ENCODE measurements around the gene CRAMP1.
"Not testable (repeated sequence)": the region's sequence is repeated elsewhere in the genome, so short reads cannot be mapped to it uniquely, and the experiment has no call there.

CRAMP1 gene

GRCh38 chr16:1709356-1709755 lies 97.2 kb downstream of the CRAMP1 start:
- no peak for DNase-seq (ENCODE audit: low read depth in 3 of 3, low spot score in 1 of 3)

DNA sequence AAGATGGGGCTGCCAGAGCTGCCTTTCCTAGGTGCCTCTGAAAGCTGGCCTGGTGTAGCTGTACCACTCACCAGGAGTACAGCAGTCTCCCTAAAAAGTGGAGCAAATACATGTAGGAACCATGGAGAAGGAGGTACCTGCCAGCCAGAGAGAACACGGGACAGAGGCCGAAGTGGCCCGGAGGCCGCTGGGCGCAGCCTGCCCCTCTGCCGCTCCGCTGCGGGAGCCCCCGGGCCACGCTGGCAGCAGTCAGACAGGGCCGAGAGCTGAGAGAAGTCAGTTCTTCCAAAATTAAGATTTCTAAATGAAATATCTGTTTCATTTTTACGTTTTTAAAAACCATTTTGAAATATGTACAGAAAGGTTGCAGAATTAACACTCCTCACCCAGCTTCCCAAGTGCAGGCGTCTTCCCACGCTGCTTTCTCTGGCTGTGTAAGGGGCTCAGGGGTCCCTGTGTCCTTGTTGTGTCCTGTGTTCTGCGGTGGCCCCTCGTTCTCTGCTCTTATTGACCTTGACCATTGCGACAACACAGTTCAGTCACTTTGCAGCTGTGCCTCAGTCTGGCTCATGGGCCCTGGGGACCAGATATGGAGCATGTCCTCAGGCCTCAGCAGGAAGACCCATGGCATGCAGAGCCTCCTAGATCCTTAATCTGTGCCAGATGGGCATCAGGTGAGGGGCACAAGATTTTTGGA lies 98.8 kb downstream of the CRAMP1 start:
- no peak for DNase-seq (ENCODE audit: low read depth in 3 of 3, low spot score in 1 of 3)

DNA sequence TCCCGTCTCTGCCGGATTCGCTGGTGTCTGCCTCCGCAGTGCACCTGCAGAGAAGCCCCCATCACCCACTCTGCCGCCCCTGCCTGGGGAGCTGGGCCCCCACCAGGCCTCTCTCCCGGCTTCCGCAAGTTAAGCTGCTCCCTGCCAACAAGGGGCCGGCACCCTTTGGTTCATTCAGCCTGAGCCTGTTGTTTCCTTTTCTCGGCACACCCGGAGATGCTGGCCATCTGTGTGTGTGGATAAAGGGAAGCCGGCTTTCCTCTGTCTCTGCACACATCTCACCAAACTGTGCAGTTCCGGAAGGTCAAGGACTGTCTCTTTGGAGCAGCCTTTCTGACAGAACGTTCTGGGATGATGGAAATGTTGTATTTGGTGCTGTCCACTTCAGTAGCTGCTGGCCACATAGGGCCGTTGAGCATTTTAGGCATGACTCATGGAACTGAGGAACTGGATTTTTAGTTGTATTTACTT lies 100.7 kb downstream of the CRAMP1 start:
- DNase-seq (ENCODE audit: low read depth in 3 of 3, low spot score in 1 of 3) = no peak

GRCh38 chr16:1713331-1713730 lies 101.2 kb downstream of the CRAMP1 start:
- DNase-seq (ENCODE audit: low read depth in 3 of 3, low spot score in 1 of 3) = no peak

GRCh38 chr16:1713933-1714332 lies 101.8 kb downstream of the CRAMP1 start:
- DNase-seq (ENCODE audit: low read depth in 3 of 3, low spot score in 1 of 3) = no peak

- DNase-seq (ENCODE audit: low read depth in 3 of 3, low spot score in 1 of 3) = no peak
These were observed 103.1 kb downstream of the CRAMP1 start for GRCh38 chr16:1715220-1715619.

DNA sequence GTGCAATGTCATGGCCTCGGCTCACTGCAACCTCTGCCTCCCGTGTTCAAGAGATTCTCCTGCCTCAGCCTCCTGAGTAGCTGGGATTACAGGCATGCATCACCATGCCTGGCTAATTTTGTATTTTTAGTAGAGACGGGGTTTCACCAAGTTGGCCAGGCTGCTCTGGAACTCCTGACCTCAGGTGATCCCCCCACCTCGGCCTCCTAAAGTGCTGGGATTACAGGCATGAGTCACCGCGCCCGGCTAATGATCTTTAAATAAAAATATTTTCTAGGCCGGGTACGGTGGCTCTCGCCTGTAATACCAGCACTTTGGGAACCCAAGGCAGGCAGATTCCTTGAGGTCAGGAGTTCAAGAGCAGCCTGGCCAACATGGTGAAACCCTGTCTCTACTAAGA lies 106.1 kb downstream of the CRAMP1 start:
- DNase-seq (ENCODE audit: low read depth in 3 of 3, low spot score in 1 of 3) = not testable (repeated sequence)

DNA sequence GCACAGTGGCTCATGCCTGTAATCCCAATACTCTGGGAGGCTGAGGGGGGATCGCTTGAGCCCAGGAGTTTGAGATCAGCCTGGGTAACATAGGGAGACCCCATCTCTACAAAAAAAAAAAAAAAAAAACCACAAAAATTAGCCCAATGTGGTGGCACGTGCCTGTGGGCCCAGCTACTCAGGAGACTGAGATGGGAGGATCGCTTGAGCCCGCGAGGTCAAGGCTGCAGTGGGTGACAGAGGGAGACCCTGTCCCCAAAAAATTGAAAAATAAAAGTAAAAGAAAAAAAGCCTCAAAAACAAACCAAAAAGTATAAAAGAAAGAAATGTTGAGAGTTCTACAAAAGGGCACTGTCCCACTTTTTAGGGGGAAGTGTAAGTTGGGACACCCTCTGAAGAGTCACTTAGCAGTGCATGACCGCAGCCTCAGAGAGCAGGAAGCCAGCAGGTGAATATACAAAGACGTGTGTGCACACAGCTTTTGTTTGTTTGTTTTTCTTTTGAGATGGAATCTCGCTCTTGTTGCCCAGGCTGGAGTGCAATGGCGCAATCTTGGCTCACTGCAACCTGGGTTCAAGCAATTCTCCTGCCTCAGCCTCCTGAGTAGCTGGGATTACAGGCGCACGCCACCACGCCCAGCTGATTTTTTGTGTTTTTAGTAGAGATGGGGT lies 107.5 kb downstream of the CRAMP1 start:
- not testable (repeated sequence) for DNase-seq (ENCODE audit: low read depth in 3 of 3, low spot score in 1 of 3)

DNA sequence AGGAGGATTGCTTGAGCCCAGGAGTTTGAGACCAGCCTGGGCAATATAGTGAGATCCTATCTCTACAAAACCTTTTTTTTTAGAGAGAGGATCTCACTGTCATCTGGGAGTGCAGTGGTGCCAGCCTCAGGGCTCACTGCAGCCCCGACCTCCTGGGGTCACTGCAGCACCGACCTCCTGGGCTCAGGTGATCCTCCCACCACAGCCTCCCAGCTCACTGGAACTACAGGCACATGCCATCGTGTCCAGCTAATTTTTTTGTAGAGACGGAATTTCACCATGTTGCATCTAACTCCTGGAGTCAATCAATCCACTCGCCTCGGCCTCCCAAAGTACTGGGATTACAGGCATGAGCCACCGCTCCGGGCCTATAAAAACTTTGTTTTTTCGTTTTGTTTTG lies 109.2 kb downstream of the CRAMP1 start:
- DNase-seq (ENCODE audit: low read depth in 3 of 3, low spot score in 1 of 3) = no peak

- DNase-seq (ENCODE audit: low read depth in 3 of 3, low spot score in 1 of 3) = peak in 1 of 3 donors; percentile 13
These were observed 111.4 kb downstream of the CRAMP1 start for GRCh38 chr16:1723450-1724147.

DNA sequence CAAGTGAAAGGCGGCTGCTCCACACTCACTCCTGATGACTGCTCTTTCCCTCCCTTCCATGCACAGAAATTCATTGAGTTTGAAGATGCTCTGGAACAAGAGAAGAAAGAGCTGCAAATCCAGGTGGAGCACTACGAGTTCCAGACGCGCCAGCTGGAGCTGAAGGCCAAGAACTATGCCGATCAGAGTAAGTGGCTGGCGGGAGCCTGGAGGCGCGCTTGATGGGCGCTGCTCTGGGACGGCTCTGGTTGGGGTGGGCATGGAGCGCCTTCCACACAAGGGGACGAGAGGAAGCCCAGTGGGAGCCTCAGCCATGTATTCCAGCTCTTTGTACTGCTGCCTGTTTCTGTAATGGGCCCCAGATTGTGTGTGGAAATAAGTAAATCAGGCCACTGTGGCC lies 112.3 kb downstream of the CRAMP1 start:
- no peak for DNase-seq (ENCODE audit: low read depth in 3 of 3, low spot score in 1 of 3)

DNA sequence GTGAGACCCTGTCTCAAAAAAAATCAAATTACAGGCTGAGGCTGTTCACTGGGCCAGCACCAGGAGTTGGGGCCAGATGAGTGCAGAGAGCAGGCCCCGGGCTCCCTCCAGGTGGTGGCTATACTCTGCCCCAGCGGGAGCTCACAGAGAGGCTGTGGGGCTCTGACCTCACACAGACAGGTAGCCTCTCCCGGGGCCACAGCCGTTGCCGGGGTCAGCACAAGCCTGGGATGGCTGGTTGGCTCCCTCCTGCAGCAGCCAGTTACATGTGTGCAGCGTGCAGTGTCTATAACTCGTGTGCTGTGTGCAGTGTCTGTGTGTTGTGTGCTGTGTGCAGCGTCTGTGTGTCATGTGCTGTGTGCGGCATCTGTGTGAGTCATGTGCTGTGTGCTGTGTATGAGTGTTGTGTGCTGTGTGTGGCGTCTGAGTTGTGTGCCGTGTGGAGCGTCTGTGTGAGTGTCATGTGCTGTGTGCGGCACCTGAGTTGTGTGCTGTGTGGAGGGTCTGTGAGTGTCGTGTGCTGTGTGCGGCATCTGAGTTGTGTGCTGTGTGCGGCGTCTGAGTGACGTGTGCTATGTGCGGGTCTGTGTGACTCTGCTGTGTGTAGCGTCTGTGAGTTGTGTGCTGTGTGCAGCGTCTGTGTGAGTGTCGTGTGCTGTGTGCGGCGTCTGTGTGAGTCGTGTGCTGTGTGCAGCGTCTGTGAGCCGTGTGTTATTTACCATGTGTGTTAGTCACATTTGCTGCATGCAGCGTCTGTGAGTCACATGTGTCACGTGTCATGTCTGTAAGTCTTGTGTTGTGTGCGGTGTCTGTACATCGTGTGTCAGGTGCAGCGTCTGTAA lies 114.7 kb downstream of the CRAMP1 start:
- DNase-seq (ENCODE audit: low read depth in 3 of 3, low spot score in 1 of 3) = no peak

All from stimulated activated CD4-positive, alpha-beta T cell treated with anti-CD3 and anti-CD28 coated beads, TNF-alpha, amount 100 ng/mL, for 1 hour (primary cell).